GM23248 (cell line): ENCODE measurements around the gene KRTAP13-1. TPM values are rescaled to one million over a fixed set of nuclear protein-coding genes. Genes with fewer than 3 reads are reported as not detected.

ENCODE experiments used
- DNase-seq: peaks from one replicate; pipeline ENCODE4 v3.0.0-alpha.2; 2015
- H2AFZ ChIP-seq: fragments of 200-600 bp; sonication (generic); 2 replicates; pipeline ENCODE4 v1.6.1; 2016; ENCODE audit warnings: antibody characterized with exemption
- H3F3A ChIP-seq: fragments of 200-600 bp; sonication (generic); 2 replicates; pipeline ENCODE4 v1.6.1; 2016; ENCODE audit warnings: mild to moderate bottlenecking, antibody characterized with exemption, mixed run types; ENCODE audit not compliant: insufficient read depth
- H3K27ac ChIP-seq: fragments of 200-600 bp; sonication (generic); 2 replicates; pipeline ENCODE4 v1.5.1; 2016; ENCODE audit warnings: mild to moderate bottlenecking
- H3K27me3 ChIP-seq: fragments of 200-600 bp; sonication (generic); replicated peaks from 2 replicates; pipeline ENCODE4 v1.6.1; 2016; ENCODE audit warnings: mild to moderate bottlenecking; ENCODE audit not compliant: insufficient read depth
- H3K36me3 ChIP-seq: fragments of 200-600 bp; sonication (generic); 2 replicates; pipeline ENCODE4 v1.6.1; 2016; ENCODE audit warnings: low read depth, mild to moderate bottlenecking
- H3K4me1 ChIP-seq: fragments of 200-600 bp; sonication (generic); 2 replicates; pipeline ENCODE4 v1.6.1; 2016; ENCODE audit warnings: mild to moderate bottlenecking; ENCODE audit not compliant: insufficient read depth
- H3K4me2 ChIP-seq: fragments of 200-600 bp; sonication (generic); one replicate; pipeline ENCODE4 v1.6.1; 2016; ENCODE audit warnings: mild to moderate bottlenecking; ENCODE audit not compliant: unreplicated experiment
- H3K4me3 ChIP-seq: fragments of 200-600 bp; sonication (generic); 2 replicates; pipeline ENCODE4 v1.5.1; 2016; ENCODE audit warnings: mild to moderate bottlenecking
- H3K79me2 ChIP-seq: fragments of 200-600 bp; sonication (generic); 2 replicates; pipeline ENCODE4 v1.6.1; 2016; ENCODE audit warnings: mild to moderate bottlenecking; ENCODE audit not compliant: insufficient read depth
- H3K9ac ChIP-seq: fragments of 200-600 bp; sonication (generic); 2 replicates; pipeline ENCODE4 v1.6.1; 2016; ENCODE audit warnings: mild to moderate bottlenecking
- H3K9me2 ChIP-seq: fragments of 200-600 bp; sonication (generic); 2 replicates; pipeline ENCODE4 v1.6.1; 2016; ENCODE audit warnings: mixed run types, mild to moderate bottlenecking, moderate library complexity; ENCODE audit not compliant: insufficient read depth
- H3K9me3 ChIP-seq: fragments of 200-600 bp; sonication (generic); one replicate; pipeline ENCODE4 v1.6.1; 2017; ENCODE audit warnings: low read depth
- H4K20me1 ChIP-seq: fragments of 200-600 bp; sonication (generic); 2 replicates; pipeline ENCODE4 v1.6.0; 2016; ENCODE audit not compliant: insufficient read depth
- EZH2 ChIP-seq: fragments of 200-600 bp; sonication (generic); IDR thresholded peaks from 2 replicates; pipeline ENCODE4 v1.6.1; 2018; ENCODE audit warnings: antibody characterized with exemption, mild to moderate bottlenecking; ENCODE audit not compliant: insufficient read depth, poor library complexity, severe bottlenecking
- EZH2phosphoT487 ChIP-seq: fragments of 200-600 bp; sonication (generic); IDR thresholded peaks from 2 replicates; pipeline ENCODE4 v1.6.1; 2018; ENCODE audit warnings: antibody characterized with exemption, moderate library complexity, mild to moderate bottlenecking, low read depth; ENCODE audit not compliant: insufficient read depth
- WGBS, 2 experiments: methylation state at CpG; one replicate each; pipeline ENCODE4 v1.1.6; 2015 to 2017; ENCODE audit warnings: low lambda C conversion rate in 2 of 2, low coverage in 1 of 2; ENCODE audit errors: missing lambda C conversion rate in 2 of 2; 5-methylcytosine and 5-hydroxymethylcytosine counted together
- in situ Hi-C: fragments of 300-500 bp; cut with MboI; formaldehyde crosslinking; loops from 2 replicates; pipeline ENCODE4 v1.15.0; 2020
- polyA plus RNA-seq: library from polyadenylated mRNA; unstranded; fragments of >200 nt; fragmentation: Nextera tagmentation; extraction: Ambion mirVana; gene quantifications from 2 replicates; pipeline ENCODE4 v1.2.1, GENCODE V29; 2016
- total RNA-seq: library from RNA; depleted of rRNA; stranded (reverse); fragments of >200 nt; shearing (Covaris generic); gene quantifications from 2 replicates; pipeline ENCODE4 v1.2.3, GENCODE V29; 2014

Gene KRTAP13-1
- total and polyA plus RNA-seq, 2 experiments from 2014 or later: not detected

DNA sequence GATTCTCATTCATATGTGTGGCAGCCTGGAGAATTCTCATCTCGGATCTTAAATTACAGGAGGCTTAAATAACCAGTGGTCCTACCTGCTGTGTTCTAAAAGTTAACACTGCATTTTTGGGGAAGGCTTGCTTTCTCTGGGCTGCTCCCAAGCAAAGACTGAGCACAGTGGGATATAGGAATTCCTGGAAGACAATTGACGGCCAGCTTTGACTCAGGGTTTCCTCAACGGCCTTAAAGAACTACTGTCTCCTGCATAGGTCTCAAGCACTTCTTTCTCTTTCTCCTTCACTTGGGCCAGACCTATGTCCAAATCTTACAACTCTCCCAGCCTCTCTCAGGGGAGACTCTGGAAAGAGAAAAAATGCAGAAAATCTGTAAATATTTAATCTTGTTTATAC lies 30.9 kb downstream of the KRTAP13-1 start:
- Histone ChIP-seq H3K27ac (no peak overlapping the region), H3K9me2 (no peaks in the 10 kb centered on the region), H3K79me2 (no peaks in the 10 kb centered on the region), H3F3A (no peaks in the 10 kb centered on the region), H3K27me3 (no peaks in the 10 kb centered on the region), H3K4me2 (no peak overlapping the region), H3K36me3 (no peaks in the 10 kb centered on the region), H2AFZ (no peak overlapping the region), H3K9ac (no peak overlapping the region), H4K20me1 (no peaks in the 10 kb centered on the region), H3K4me3 (no peak overlapping the region), H3K4me1 (no peaks in the 10 kb centered on the region), H3K9me3 (no peaks in the 10 kb centered on the region)
- WGBS, 2 experiments: 6 to 20% methylated on average over 3 of the region's 3 CpGs
- DNase-seq: no peak
- no peak for TF ChIP-seq EZH2phosphoT487
- no peak for TF ChIP-seq EZH2
- in situ Hi-C loops: no loop called here

- in situ Hi-C loops: no loop called here
- no peak for TF ChIP-seq EZH2phosphoT487
- no peak for TF ChIP-seq EZH2
- Histone ChIP-seq H3K9me3 (no peaks in the 10 kb centered on the region), H3K9ac (no peak within 1 kb of the TSS), H3K4me3 (no peak within 1 kb of the TSS), H3K4me1 (no peaks in the 10 kb centered on the region), H3K4me2 (no peak within 1 kb of the TSS), H3K36me3 (no peaks in the 10 kb centered on the region), H3K27me3 (no peaks in the 10 kb centered on the region), H4K20me1 (no peaks in the 10 kb centered on the region), H3K27ac (no peak within 1 kb of the TSS), H3K9me2 (no peaks in the 10 kb centered on the region), H2AFZ (no peak within 1 kb of the TSS), H3K79me2 (no peaks in the 10 kb centered on the region), H3F3A (no peaks in the 10 kb centered on the region)
- DNase-seq: no peak
- 29 to 34% methylated on average over 9 of the region's 9 CpGs for WGBS, 2 experiments
Observed at GRCh38 chr21:30430170-30430655, 34.4 kb downstream of the KRTAP13-1 start, which contains the start of gene KRTAP13-4. TSS of gene KRTAP13-4 (plus strand) at chr21:30430220. CDS start at chr21:30430276, 56 bp downstream.

DNA sequence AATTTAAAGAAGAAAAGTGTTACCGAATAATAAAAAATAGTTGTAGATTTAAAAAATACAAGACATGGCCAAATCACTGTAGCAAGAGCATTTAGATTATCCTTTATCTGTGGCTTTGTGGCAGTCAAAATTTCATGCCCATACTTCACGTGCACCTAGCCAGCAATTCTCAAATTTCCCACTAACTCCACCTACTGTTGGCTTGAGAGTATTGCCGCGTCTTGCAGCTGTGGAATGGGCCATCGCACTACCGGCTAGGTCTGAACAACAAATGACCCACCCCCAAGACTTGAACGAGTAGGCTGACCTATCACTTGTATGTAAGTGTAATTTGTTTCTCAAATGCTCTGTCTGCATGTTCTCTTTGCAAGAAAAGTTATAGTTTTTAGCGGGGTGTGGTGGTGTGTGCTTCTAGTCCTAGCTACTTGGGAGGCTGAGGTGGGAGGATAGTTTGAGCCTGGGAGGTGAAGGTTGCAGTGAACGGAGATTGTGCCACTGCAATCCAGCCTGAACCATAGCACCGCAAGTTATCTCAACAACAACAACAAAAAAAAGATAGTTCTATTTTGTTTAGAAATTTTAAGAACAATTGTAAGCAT lies 38.3 kb downstream of the KRTAP13-1 start:
- 19 to 23% methylated on average over 10 of the region's 10 CpGs for WGBS, 2 experiments
- H3K79me2 ChIP-seq: no peaks in the 10 kb centered on the region
- H3K4me3 ChIP-seq: no peak overlapping the region
- no peak for TF ChIP-seq EZH2phosphoT487
- no peak for TF ChIP-seq EZH2
- DNase-seq: peak; percentile 47
- no peak overlapping the region for H3K27ac ChIP-seq
- H3K9me3 ChIP-seq: no peaks in the 10 kb centered on the region
- in situ Hi-C loops: no loop called here
- no peak overlapping the region for H2AFZ ChIP-seq
- no peak overlapping the region for H3K4me2 ChIP-seq
- H3K27me3 ChIP-seq: no peaks in the 10 kb centered on the region
- no peaks in the 10 kb centered on the region for H3F3A ChIP-seq
- H3K9ac ChIP-seq: no peak overlapping the region
- H3K9me2 ChIP-seq: no peaks in the 10 kb centered on the region
- H3K36me3 ChIP-seq: no peaks in the 10 kb centered on the region
- no peaks in the 10 kb centered on the region for H4K20me1 ChIP-seq
- no peaks in the 10 kb centered on the region for H3K4me1 ChIP-seq

DNA sequence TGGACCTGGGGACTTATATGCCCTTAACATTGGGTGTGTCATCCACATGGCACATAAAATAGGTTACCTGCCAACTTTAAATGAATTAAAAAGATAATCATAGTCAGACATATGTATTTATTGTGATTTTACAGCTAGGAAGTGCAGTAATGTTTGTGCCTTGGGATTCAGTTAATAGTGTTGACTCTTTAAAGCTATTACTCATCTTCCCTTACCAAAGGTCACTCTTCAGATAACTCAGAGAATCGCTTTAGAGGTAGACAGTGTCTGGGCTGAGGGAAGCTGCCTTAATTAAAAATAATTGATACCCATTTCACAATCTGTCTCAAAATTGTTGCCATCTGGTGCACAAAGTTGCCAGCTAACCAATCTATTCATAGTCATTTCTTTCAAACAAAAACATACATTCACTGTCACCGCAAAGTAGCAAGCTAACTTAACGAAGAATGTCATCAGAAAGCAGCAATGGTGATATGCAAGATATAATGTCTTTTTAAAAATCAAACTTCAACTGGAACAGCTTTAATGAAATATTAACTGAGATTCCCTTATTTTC lies 41.3 kb downstream of the KRTAP13-1 start:
- H3F3A ChIP-seq: no peaks in the 10 kb centered on the region
- no peaks in the 10 kb centered on the region for H3K36me3 ChIP-seq
- H3K9ac ChIP-seq: no peak overlapping the region
- no peak overlapping the region for H3K4me2 ChIP-seq
- no peaks in the 10 kb centered on the region for H3K9me3 ChIP-seq
- H4K20me1 ChIP-seq: no peaks in the 10 kb centered on the region
- H2AFZ ChIP-seq: no peak overlapping the region
- 20 to 29% methylated on average over 3 of the region's 3 CpGs for WGBS, 2 experiments
- in situ Hi-C loops: no loop called here
- no peaks in the 10 kb centered on the region for H3K9me2 ChIP-seq
- DNase-seq: no peak
- H3K79me2 ChIP-seq: no peaks in the 10 kb centered on the region
- H3K27me3 ChIP-seq: no peaks in the 10 kb centered on the region
- H3K4me1 ChIP-seq: no peaks in the 10 kb centered on the region
- TF ChIP-seq EZH2phosphoT487: no peak
- no peak for TF ChIP-seq EZH2
- H3K4me3 ChIP-seq: no peak overlapping the region
- no peak overlapping the region for H3K27ac ChIP-seq
